ENCODE measurements around the gene CD5L.

Gene CD5L

DNA sequence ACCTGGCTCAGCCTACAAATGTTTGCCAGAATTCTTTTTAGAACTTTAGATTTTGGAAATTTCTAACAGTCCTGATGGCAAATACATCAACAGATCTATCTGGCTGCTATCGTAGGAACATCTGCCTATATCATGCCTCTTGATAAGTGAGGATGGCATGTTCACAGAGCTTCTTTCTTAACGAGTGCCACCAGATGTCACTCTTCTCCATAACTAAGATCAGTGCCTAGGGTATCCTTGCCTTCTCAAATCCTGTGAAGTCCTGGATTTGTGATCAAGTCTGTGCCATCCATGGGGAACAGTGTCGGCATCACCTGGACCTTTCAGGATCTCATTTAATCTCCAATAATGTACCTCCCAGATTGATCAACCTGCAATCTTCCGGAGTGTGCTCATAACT lies 36.5 kb upstream of the CD5L start:
- peaks cover 33% of the 10 kb centered on the region for H3K4me1 ChIP-seq (ENCODE audit: control insufficient read depth, low read length)
- no peak overlapping the region for H3K4me2 ChIP-seq (ENCODE audit: low read length)
- H3K9me3 ChIP-seq (ENCODE audit: control insufficient read depth, insufficient read depth, low read length): no peaks in the 10 kb centered on the region
- no peaks in the 10 kb centered on the region for H3F3A ChIP-seq (ENCODE audit: control insufficient read depth, insufficient read depth)
- H3K4me3 ChIP-seq (ENCODE audit: low read length): no peak overlapping the region
- no peaks in the 10 kb centered on the region for H3K79me2 ChIP-seq (ENCODE audit: control insufficient read depth, low read length)
- H4K20me1 ChIP-seq (ENCODE audit: control insufficient read depth, insufficient read depth, low read depth, low read length): no peaks in the 10 kb centered on the region
- TF ChIP-seq CTCF (IDR thresholded peaks at IDR 0.05; ENCODE audit: low read depth, low read length, poor library complexity, severe bottlenecking): peak; percentile 75
- TF ChIP-seq EZH2phosphoT487 (IDR thresholded peaks at IDR 0.05; ENCODE audit: borderline replicate concordance, low read length): no peak
- no peaks in the 10 kb centered on the region for H3K27me3 ChIP-seq (ENCODE audit: control insufficient read depth, low read length)
- H3K36me3 ChIP-seq (ENCODE audit: control insufficient read depth, low read length): no peaks in the 10 kb centered on the region
- no peak overlapping the region for H3K27ac ChIP-seq (ENCODE audit: low read depth, low read length)
- no peaks in the 10 kb centered on the region for H3K9me2 ChIP-seq (replicated peaks; ENCODE audit: control insufficient read depth, low read length)

GRCh38 chr1:157870490-157870889 lies 28.9 kb upstream of the CD5L start:
- Histone ChIP-seq H3K27me3 (ENCODE audit: control insufficient read depth, low read length) (no peaks in the 10 kb centered on the region), H4K20me1 (ENCODE audit: control insufficient read depth, insufficient read depth, low read depth, low read length) (no peaks in the 10 kb centered on the region), H3K4me2 (ENCODE audit: low read length) (peak overlapping the region; percentile 50), H3F3A (ENCODE audit: control insufficient read depth, insufficient read depth) (0 out of 2 replicates have a peak, but pooled peaks cover 6% of the 10 kb centered on the region), H3K36me3 (ENCODE audit: control insufficient read depth, low read length) (no peaks in the 10 kb centered on the region), H3K9me3 (ENCODE audit: control insufficient read depth, insufficient read depth, low read length) (no peaks in the 10 kb centered on the region), H3K4me3 (ENCODE audit: low read length) (no peak overlapping the region), H3K4me1 (ENCODE audit: control insufficient read depth, low read length) (peaks cover 34% of the 10 kb centered on the region), H3K79me2 (ENCODE audit: control insufficient read depth, low read length) (no peaks in the 10 kb centered on the region), H3K27ac (ENCODE audit: low read depth, low read length) (peak overlapping the region; percentile 17), H3K9me2 (replicated peaks; ENCODE audit: control insufficient read depth, low read length) (no peaks in the 10 kb centered on the region)
- TF ChIP-seq EZH2phosphoT487 (IDR thresholded peaks at IDR 0.05; ENCODE audit: borderline replicate concordance, low read length) (no peak), CTCF (IDR thresholded peaks at IDR 0.05; ENCODE audit: low read depth, low read length, poor library complexity, severe bottlenecking) (no peak)

DNA sequence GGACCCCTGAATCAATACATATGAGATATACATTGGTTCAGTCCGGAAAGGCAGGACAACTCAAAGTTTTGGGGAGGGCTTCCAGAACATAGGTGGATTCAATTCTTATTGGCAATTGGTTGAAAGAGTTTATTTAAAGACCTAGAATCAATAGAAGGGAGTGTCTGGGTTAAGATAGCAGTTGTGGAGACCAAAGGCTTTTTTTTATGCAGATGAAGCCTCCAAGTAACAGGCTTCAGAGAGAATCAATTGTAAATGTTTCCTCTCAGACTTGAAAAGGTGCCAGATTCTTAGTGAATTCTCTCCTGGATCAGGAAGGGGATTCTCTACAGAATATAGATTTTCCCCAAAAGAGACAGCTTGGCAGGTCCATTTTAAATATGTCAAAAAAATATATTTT lies 27.0 kb upstream of the CD5L start:
- no peak overlapping the region for H3K27ac ChIP-seq (ENCODE audit: low read depth, low read length)
- no peak overlapping the region for H3K4me2 ChIP-seq (ENCODE audit: low read length)
- no peaks in the 10 kb centered on the region for H4K20me1 ChIP-seq (ENCODE audit: control insufficient read depth, insufficient read depth, low read depth, low read length)
- H3K79me2 ChIP-seq (ENCODE audit: control insufficient read depth, low read length): no peaks in the 10 kb centered on the region
- 0 out of 2 replicates have a peak, but pooled peaks cover 6% of the 10 kb centered on the region for H3F3A ChIP-seq (ENCODE audit: control insufficient read depth, insufficient read depth)
- no peaks in the 10 kb centered on the region for H3K36me3 ChIP-seq (ENCODE audit: control insufficient read depth, low read length)
- TF ChIP-seq CTCF (IDR thresholded peaks at IDR 0.05; ENCODE audit: low read depth, low read length, poor library complexity, severe bottlenecking): no peak
- TF ChIP-seq EZH2phosphoT487 (IDR thresholded peaks at IDR 0.05; ENCODE audit: borderline replicate concordance, low read length): no peak
- peaks cover 27% of the 10 kb centered on the region for H3K4me1 ChIP-seq (ENCODE audit: control insufficient read depth, low read length)
- no peaks in the 10 kb centered on the region for H3K27me3 ChIP-seq (ENCODE audit: control insufficient read depth, low read length)
- H3K9me2 ChIP-seq (replicated peaks; ENCODE audit: control insufficient read depth, low read length): no peaks in the 10 kb centered on the region
- no peak overlapping the region for H3K4me3 ChIP-seq (ENCODE audit: low read length)
- H3K9me3 ChIP-seq (ENCODE audit: control insufficient read depth, insufficient read depth, low read length): no peaks in the 10 kb centered on the region
